K562 (cell line): ENCODE results near the gene SH3TC2. TPM values are rescaled to one million over a fixed set of nuclear protein-coding genes. Genes with fewer than 3 reads are reported as not detected.

Experiments
- ATAC-seq: fragments of 200-7000 bp; cut with Tn5 transposase; 3 replicates; pipeline ENCODE4 v1.9.1; 2020; ENCODE audit warnings: moderate library complexity
- BruUV-seq: library from RNA; stranded (reverse); fragments of 400-500 nt; replicated peaks from 2 replicates; lab custom pipeline; 2021; lab: Mats Ljungman, UMichigan
- CTCF ChIA-PET: fragments of 300-600 bp; formaldehyde crosslinking; extraction: SDS; loops from one replicate; lab custom pipeline; 2021; ENCODE audit warnings: low intra/inter-chr PET ratio; lab: Yijun Ruan, JAX
- POLR2A ChIA-PET: fragments of 300-600, 350-650 bp; sonication (Branson Sonifier 250); formaldehyde crosslinking; extraction: SDS; loops from one replicate; lab custom pipeline; 2021; ENCODE audit warnings: antibody characterized with exemption, inconsistent platforms; lab: Yijun Ruan, JAX
- DNase-seq, 4 experiments: peaks; one replicate each; pipeline versions ENCODE4 v3.0.0 to v3.0.0-alpha.2; 2011 to 2018; ENCODE audit warnings: low spot score in 3 of 4, mixed read lengths in 3 of 4; ENCODE audit errors: extremely low read depth in 1 of 4
- FAIRE-seq: peaks from 2 replicates; lab custom pipeline; 2011; peaks lifted over from hg19 to GRCh38; lab: Jason Lieb, UNC
- H2AFZ ChIP-seq: 2 replicates; pipeline ENCODE4 v1.6.0; 2011; ENCODE audit warnings: low read depth, low read length, control low read depth, inconsistent platforms
- H3K27ac ChIP-seq: fragments of 200-600 bp; 3 replicates; pipeline ENCODE4 v1.8.0; 2011; ENCODE audit warnings: low read depth, mild to moderate bottlenecking, control low read depth, inconsistent platforms, low read length, moderate library complexity, mixed read lengths; ENCODE audit errors: extremely low read depth
- H3K27me3 ChIP-seq, 2 experiments: fragments of 300-600 bp in 1 of 2; 2 replicates in 1 of 2; 3 replicates in 1 of 2; pipeline versions ENCODE4 v1.6.0 to v1.8.0; 2011; ENCODE audit warnings: inconsistent platforms in 2 of 2, low read length in 2 of 2, mild to moderate bottlenecking in 1 of 2, mixed read lengths in 1 of 2, moderate library complexity in 1 of 2; ENCODE audit not compliant: control insufficient read depth in 2 of 2, insufficient read depth in 2 of 2
- H3K36me3 ChIP-seq: fragments of 300-600 bp; 3 replicates; pipeline ENCODE4 v1.8.0; 2011; ENCODE audit warnings: mild to moderate bottlenecking, low read length, inconsistent platforms; ENCODE audit not compliant: control insufficient read depth, insufficient read depth
- H3K4me1 ChIP-seq, 2 experiments: fragments of 200-600 bp in 1 of 2; replicated peaks in 1 of 2; 2 replicates in 1 of 2; 3 replicates in 1 of 2; pipeline versions ENCODE4 v1.5.1 to v1.8.0; 2011; ENCODE audit warnings: inconsistent platforms in 2 of 2, low read length in 2 of 2, mild to moderate bottlenecking in 1 of 2, mixed read lengths in 1 of 2, moderate library complexity in 1 of 2; ENCODE audit not compliant: control insufficient read depth in 2 of 2, insufficient read depth in 2 of 2
- H3K4me2 ChIP-seq: 2 replicates; pipeline ENCODE4 v1.6.1; 2011; ENCODE audit warnings: low read length, control low read depth, inconsistent platforms, mixed read lengths; ENCODE audit not compliant: insufficient read depth
- H3K4me3 ChIP-seq: fragments of 200-600 bp; sonication (generic), shearing (Covaris generic); 2 replicates; pipeline ENCODE4 v1.5.1; 2016; ENCODE audit warnings: control low read depth, inconsistent platforms
- H3K79me2 ChIP-seq: fragments of 200-600 bp; 3 replicates; pipeline ENCODE4 v1.8.0; 2011; ENCODE audit warnings: low read length, inconsistent platforms; ENCODE audit not compliant: control insufficient read depth, insufficient read depth
- H3K9ac ChIP-seq, 2 experiments: 2 replicates each; pipeline versions ENCODE4 v1.6.0 to v1.6.1; 2011; ENCODE audit warnings: low read depth in 2 of 2, low read length in 2 of 2, control low read depth in 1 of 2, inconsistent platforms in 1 of 2, mild to moderate bottlenecking in 1 of 2, mixed read lengths in 1 of 2; ENCODE audit not compliant: insufficient read depth in 1 of 2
- H3K9me1 ChIP-seq: one replicate; pipeline ENCODE4 v1.6.0; 2011; ENCODE audit warnings: inconsistent platforms, mild to moderate bottlenecking, low read length, moderate library complexity; ENCODE audit not compliant: control insufficient read depth, insufficient read depth
- H3K9me3 ChIP-seq: replicated peaks from 2 replicates; pipeline ENCODE4 v1.5.1; 2011; ENCODE audit warnings: low read depth, low read length, inconsistent platforms; ENCODE audit not compliant: control insufficient read depth, insufficient read depth
- H4K20me1 ChIP-seq: replicated peaks from 2 replicates; pipeline ENCODE4 v1.6.1; 2011; ENCODE audit warnings: low read length, inconsistent platforms, mixed read lengths; ENCODE audit not compliant: control insufficient read depth, insufficient read depth
- ARID3B ChIP-seq: fragments of 250-450 bp; sonication (Bioruptor Pico); IDR thresholded peaks from 2 replicates; pipeline ENCODE4 v1.4.0; 2020; ENCODE audit warnings: borderline replicate concordance
- CBX1 ChIP-seq: sonication (generic); IDR thresholded peaks from 2 replicates; pipeline ENCODE4 v1.6.1; 2016; ENCODE audit warnings: antibody characterized with exemption, low read depth, mild to moderate bottlenecking
- CSDE1 ChIP-seq, 2 experiments: fragments of 450-650 bp; IDR thresholded peaks; 2 replicates each; pipeline ENCODE4 v1.6.1; 2016; ENCODE audit warnings: mild to moderate bottlenecking in 1 of 2
- GTF2E2 ChIP-seq: fragments of 200-800 bp; sonication (Bioruptor generic); IDR thresholded peaks from 2 replicates; pipeline ENCODE4 v1.6.1; 2016; ENCODE audit warnings: missing genetic modification characterization, missing compliant biosample characterization
- GTF2F1 ChIP-seq: IDR thresholded peaks from 2 replicates; pipeline ENCODE4 v1.6.1; 2011; ENCODE audit warnings: low read depth, low read length, improper control_type of control experiment
- MECOM ChIP-seq: fragments of 250-450 bp; sonication (Bioruptor Pico); IDR thresholded peaks from 2 replicates; pipeline ENCODE4 v1.8.0; 2022; ENCODE audit warnings: inconsistent platforms
- MED1 ChIP-seq: sonication (generic); formaldehyde crosslinking; IDR thresholded peaks from 2 replicates; pipeline ENCODE4 v1.8.1; 2023; ENCODE audit warnings: missing genetic modification reagents, borderline replicate concordance
- MEF2D ChIP-seq: conservative IDR thresholded peaks from 2 replicates; pipeline ENCODE4 v1.6.1; 2016; ENCODE audit warnings: low read depth, missing genetic modification characterization, missing compliant biosample characterization
- NELFE ChIP-seq: IDR thresholded peaks from 2 replicates; pipeline ENCODE4 v1.6.1; 2011; ENCODE audit warnings: mild to moderate bottlenecking; ENCODE audit not compliant: insufficient read depth, insufficient read length
- RBM39 ChIP-seq: fragments of 200-400 bp; formaldehyde crosslinking; optimal IDR thresholded peaks from 2 replicates; pipeline ENCODE3; 2018; ENCODE audit warnings: low read depth, low read length
- RHOXF2B ChIP-seq: fragments of 250-450 bp; sonication (Bioruptor Pico); conservative IDR thresholded peaks from 2 replicates; pipeline ENCODE4 v1.5.1; 2021
- SRSF9 ChIP-seq: fragments of 200-400 bp; formaldehyde crosslinking; IDR thresholded peaks from 2 replicates; pipeline ENCODE4 v1.6.1; 2017; ENCODE audit warnings: low read depth, low read length, borderline replicate concordance
- TAF1 ChIP-seq: IDR thresholded peaks from 2 replicates; pipeline ENCODE4 v1.6.1; 2011; ENCODE audit warnings: mild to moderate bottlenecking, low read length, moderate library complexity; ENCODE audit not compliant: insufficient read depth, control insufficient read depth, severe bottlenecking; ENCODE audit errors: extremely low read depth
- ZNF707 ChIP-seq: fragments of 250-450 bp; sonication (Bioruptor Pico); conservative IDR thresholded peaks from 2 replicates; pipeline ENCODE4 v1.8.0; 2022; ENCODE audit warnings: inconsistent platforms, mild to moderate bottlenecking, moderate library complexity
- WGBS: fragments of 100-300 bp; shearing (Covaris generic); methylation state at CpG from one replicate; pipeline ENCODE4 v1.1.6; 2016; ENCODE audit warnings: low coverage, mixed read lengths; ENCODE audit not compliant: insufficient coverage; ENCODE audit errors: missing lambda C conversion rate; 5-methylcytosine and 5-hydroxymethylcytosine counted together
- in situ Hi-C: fragments of 300-500 bp; cut with MboI; formaldehyde crosslinking; loops from 4 replicates; pipeline ENCODE4 v1.15.0; 2018; ENCODE audit warnings: inconsistent platforms, mixed read lengths
- intact Hi-C: fragments of 100-400 bp; cut with micrococcal nuclease; formaldehyde crosslinking; loops from 2 replicates; pipeline ENCODE4 v1.14.2; 2022
- polyA plus RNA-seq, 8 experiments: library from polyadenylated mRNA; depleted of rRNA in 4 of 8; stranded (reverse) in 5 of 8; unstranded in 3 of 8; fragments of >200 nt; fragmentation: Nextera tagmentation in 2 of 8; fragmentation: Illumina TruSeq in 1 of 8; extraction: Ambion mirVana in 2 of 8; extraction: Trizol in 1 of 8; gene quantifications; 2 replicates each; pipeline versions ENCODE4 v1.2.1 to v1.2.3, GENCODE V29; 2011 to 2014; ENCODE audit warnings: inconsistent platforms in 1 of 8, missing spikeins in 1 of 8
- total RNA-seq, 7 experiments: library from RNA; depleted of rRNA in 6 of 7; stranded (reverse); fragments of >200 nt in 6 of 7; fragmentation: Illumina TruSeq in 2 of 7; extraction: Trizol in 2 of 7; gene quantifications; 2 replicates each; pipeline versions ENCODE4 v1.2.1 to v1.2.3, GENCODE V29; 2011 to 2021; ENCODE audit warnings: low replicate concordance in 1 of 7
- TF ChIP-seq, protein P1 (sequence below): IDR thresholded peaks from 2 replicates; pipeline ENCODE4 v1.6.1; 2016; ENCODE audit warnings: missing genetic modification characterization, missing compliant biosample characterization

SH3TC2 gene
- total and polyA plus RNA-seq, 9 of the 15 experiments (the other 6 are each of a cell fraction or from before 2014, with no cell fraction given), result 0.03 to 0.80 (median 0.55) TPM; not detected in 1

DNA sequence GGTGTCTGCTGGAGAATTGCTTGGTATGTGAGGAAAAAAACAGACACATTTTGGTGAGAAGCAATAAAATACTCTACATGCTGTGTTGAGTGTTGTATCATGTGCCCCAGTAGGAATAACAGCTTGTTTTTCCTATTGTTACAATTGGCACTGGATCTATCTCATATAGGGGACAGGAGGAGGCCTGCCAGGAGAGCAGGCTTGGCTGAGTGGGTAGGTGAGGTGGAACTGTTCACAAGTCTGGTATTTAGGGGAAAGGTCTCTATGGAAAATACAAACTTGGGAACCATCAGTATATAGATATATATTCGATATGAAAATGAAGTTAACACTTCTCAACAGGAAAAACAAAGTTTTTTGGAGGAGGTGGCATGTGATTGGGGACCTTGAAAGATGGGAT lies 9.5 kb upstream of the SH3TC2 start:
- no peak for DNase-seq
- TF ChIP-seq RHOXF2B (CRISPR knock-in tag) (no peak), TAF1 (no peak), GTF2F1 (no peak), RBM39 (no peak), MEF2D (tag) (no peak), CSDE1 (IDR thresholded peaks at IDR 0.05) (no peak)
- 0% methylated on average over 1 of the region's 1 CpG for WGBS
- ATAC-seq, result no peak
- no peak overlapping the region for H3K4me2 ChIP-seq
- H3K9me3 ChIP-seq, result no peaks in the 10 kb centered on the region
- peak; percentile 26 for FAIRE-seq
- H3K9me1 ChIP-seq, result no peaks in the 10 kb centered on the region
- intact Hi-C loops, result no loop called here
- in situ Hi-C loops, result no loop called here
- no peaks in the 10 kb centered on the region for H4K20me1 ChIP-seq
- no peaks in the 10 kb centered on the region; a peak in 1 of 5 replicates for H3K4me1 ChIP-seq
- peaks cover 0 to 4% of the 10 kb centered on the region in 2 experiments; a peak in 1 of 5 replicates for H3K27me3 ChIP-seq
- ChIA-PET POLR2A (no interaction called here), CTCF (no interaction called here)
- no peak overlapping the region for H3K9ac ChIP-seq
- no peaks in the 10 kb centered on the region for H3K79me2 ChIP-seq
- H2AFZ ChIP-seq, result no peak overlapping the region
- no peak overlapping the region for H3K4me3 ChIP-seq
- H3K27ac ChIP-seq, result no peak overlapping the region
- no peaks in the 10 kb centered on the region for H3K36me3 ChIP-seq
- no TSS peak for BruUV-seq

- no peak for DNase-seq
- in situ Hi-C loops (no loop called here), intact Hi-C loops (no loop called here)
- Histone ChIP-seq H3K9me3 (no peaks in the 10 kb centered on the region), H3K9ac (no peak overlapping the region), H3K27me3 (peaks cover 0 to 4% of the 10 kb centered on the region in 2 experiments; a peak in 1 of 5 replicates), H3K4me1 (no peaks in the 10 kb centered on the region; a peak in 1 of 5 replicates), H3K4me3 (no peak overlapping the region), H2AFZ (no peak overlapping the region), H3K4me2 (no peak overlapping the region), H3K9me1 (no peaks in the 10 kb centered on the region), H3K79me2 (no peaks in the 10 kb centered on the region), H4K20me1 (no peaks in the 10 kb centered on the region), H3K27ac (no peak overlapping the region), H3K36me3 (no peaks in the 10 kb centered on the region)
- BruUV-seq, result no TSS peak
- POLR2A ChIA-PET, result interaction anchor here (0.7 kb wide), 1 partner anchor 43 kb away, joined by 4 read pairs; no protein-coding TSS in a partner anchor
- WGBS, result 3% methylated on average over 2 of the region's 2 CpGs
- no peak for ATAC-seq
- FAIRE-seq, result no peak
- CTCF ChIA-PET, result no interaction called here
- TF ChIP-seq CBX1, result no peak
- TF ChIP-seq, protein P1, sequence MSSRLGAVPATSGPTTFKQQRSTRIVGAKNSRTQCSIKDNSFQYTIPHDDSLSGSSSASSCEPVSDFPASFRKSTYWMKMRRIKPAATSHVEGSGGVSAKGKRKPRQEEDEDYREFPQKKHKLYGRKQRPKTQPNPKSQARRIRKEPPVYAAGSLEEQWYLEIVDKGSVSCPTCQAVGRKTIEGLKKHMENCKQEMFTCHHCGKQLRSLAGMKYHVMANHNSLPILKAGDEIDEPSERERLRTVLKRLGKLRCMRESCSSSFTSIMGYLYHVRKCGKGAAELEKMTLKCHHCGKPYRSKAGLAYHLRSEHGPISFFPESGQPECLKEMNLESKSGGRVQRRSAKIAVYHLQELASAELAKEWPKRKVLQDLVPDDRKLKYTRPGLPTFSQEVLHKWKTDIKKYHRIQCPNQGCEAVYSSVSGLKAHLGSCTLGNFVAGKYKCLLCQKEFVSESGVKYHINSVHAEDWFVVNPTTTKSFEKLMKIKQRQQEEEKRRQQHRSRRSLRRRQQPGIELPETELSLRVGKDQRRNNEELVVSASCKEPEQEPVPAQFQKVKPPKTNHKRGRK (tag), result no peak
- no peak for TF ChIP-seq ARID3B
- no peak for TF ChIP-seq GTF2E2 (tag)
- no peak for TF ChIP-seq ZNF707 (CRISPR knock-in tag)
- no peak for TF ChIP-seq SRSF9
- no peak for TF ChIP-seq MED1 (CRISPR knock-in tag)
- TF ChIP-seq NELFE, result no peak
- TF ChIP-seq MECOM (CRISPR knock-in tag), result no peak
These were observed 8.9 kb upstream of the SH3TC2 start for GRCh38 chr5:149071756-149072155.
